NT2/D1 (cell line): ENCODE data around the gene MUTYH.

Experiments used
- DNase-seq: peaks from one replicate; pipeline ENCODE4 v3.0.0-alpha.2; 2011; ENCODE audit warnings: low read depth, low spot score
- H3K27me3 ChIP-seq: 2 replicates; pipeline ENCODE4 v1.6.0; 2011; ENCODE audit warnings: mild to moderate bottlenecking; ENCODE audit not compliant: insufficient read length, insufficient read depth
- H3K36me3 ChIP-seq: 2 replicates; pipeline ENCODE4 v1.6.1; 2011; ENCODE audit warnings: mild to moderate bottlenecking, low read length, mixed read lengths; ENCODE audit not compliant: insufficient read depth, insufficient read length
- H3K4me1 ChIP-seq: 2 replicates; pipeline ENCODE4 v1.5.1; 2011; ENCODE audit not compliant: insufficient read depth, insufficient read length
- H3K4me3 ChIP-seq: 2 replicates; pipeline ENCODE4 v1.5.1; 2011; ENCODE audit warnings: low read depth; ENCODE audit not compliant: insufficient read length
- H3K9ac ChIP-seq: 2 replicates; pipeline ENCODE4 v1.6.0; 2011; ENCODE audit warnings: low read depth; ENCODE audit not compliant: insufficient read length
- H3K9me3 ChIP-seq: 2 replicates; pipeline ENCODE4 v1.5.1; 2011; ENCODE audit warnings: mild to moderate bottlenecking, low read length; ENCODE audit not compliant: insufficient read depth
- SUZ12 ChIP-seq: IDR thresholded peaks from 2 replicates; pipeline ENCODE4 v1.6.1; 2011; ENCODE audit not compliant: insufficient read length, insufficient read depth; ENCODE audit errors: extremely low read depth
- YY1 ChIP-seq: IDR thresholded peaks from 2 replicates; pipeline ENCODE4 v1.6.1; 2011; ENCODE audit not compliant: insufficient read length, insufficient read depth
- ZNF274 ChIP-seq: IDR thresholded peaks from 2 replicates; pipeline ENCODE4 v1.6.1; 2011; ENCODE audit warnings: mild to moderate bottlenecking, low read depth, low read length

MUTYH gene

GRCh38 chr1:45359882-45360513 is 19.8 kb upstream of the MUTYH start:
- Histone ChIP-seq H3K9ac (peak overlapping the region; percentile 12), H3K9me3 (no peaks in the 10 kb centered on the region), H3K36me3 (no peaks in the 10 kb centered on the region), H3K4me1 (no peaks in the 10 kb centered on the region), H3K27me3 (no peaks in the 10 kb centered on the region), H3K4me3 (no peak overlapping the region)
- DNase-seq: no peak
- TF ChIP-seq SUZ12 (no peak), YY1 (no peak)

- H3K27me3 ChIP-seq: no peaks in the 10 kb centered on the region
- H3K36me3 ChIP-seq: no peaks in the 10 kb centered on the region
- H3K4me1 ChIP-seq: no peaks in the 10 kb centered on the region
- no peak overlapping the region for H3K9ac ChIP-seq
- H3K4me3 ChIP-seq: no peak overlapping the region
- no peaks in the 10 kb centered on the region for H3K9me3 ChIP-seq
- TF ChIP-seq YY1 (no peak), ZNF274 (no peak), SUZ12 (no peak)
- no peak for DNase-seq
These were observed 15.9 kb upstream of the MUTYH start for GRCh38 chr1:45356186-45356585.

- TF ChIP-seq YY1 (no peak), SUZ12 (no peak), ZNF274 (no peak)
- Histone ChIP-seq H3K9ac (no peak overlapping the region), H3K27me3 (no peaks in the 10 kb centered on the region), H3K9me3 (no peaks in the 10 kb centered on the region), H3K4me1 (no peaks in the 10 kb centered on the region), H3K4me3 (no peak overlapping the region), H3K36me3 (no peaks in the 10 kb centered on the region)
- DNase-seq: no peak
These were observed 15.4 kb upstream of the MUTYH start for GRCh38 chr1:45355683-45356082.

GRCh38 chr1:45354838-45355237 is 14.6 kb upstream of the MUTYH start:
- Histone ChIP-seq H3K9me3 (no peaks in the 10 kb centered on the region), H3K4me1 (no peaks in the 10 kb centered on the region), H3K9ac (no peak overlapping the region), H3K4me3 (no peak overlapping the region), H3K27me3 (no peaks in the 10 kb centered on the region), H3K36me3 (no peaks in the 10 kb centered on the region)
- TF ChIP-seq YY1 (no peak), SUZ12 (no peak), ZNF274 (no peak)
- DNase-seq: no peak

GRCh38 chr1:45353685-45354084 is 13.4 kb upstream of the MUTYH start:
- Histone ChIP-seq H3K27me3 (no peaks in the 10 kb centered on the region), H3K4me3 (no peak overlapping the region), H3K4me1 (peaks cover 8% of the 10 kb centered on the region), H3K36me3 (no peaks in the 10 kb centered on the region), H3K9me3 (no peaks in the 10 kb centered on the region), H3K9ac (no peak overlapping the region)
- TF ChIP-seq ZNF274 (no peak), SUZ12 (no peak), YY1 (no peak)
- no peak for DNase-seq

- Histone ChIP-seq H3K36me3 (peaks cover 4% of the 10 kb centered on the region), H3K9me3 (no peaks in the 10 kb centered on the region), H3K9ac (no peak overlapping the region), H3K27me3 (no peaks in the 10 kb centered on the region), H3K4me1 (peaks cover 10% of the 10 kb centered on the region), H3K4me3 (no peak overlapping the region)
- no peak for DNase-seq
- TF ChIP-seq SUZ12: no peak
- no peak for TF ChIP-seq YY1
- no peak for TF ChIP-seq ZNF274
These were observed 11.3 kb upstream of the MUTYH start for GRCh38 chr1:45351508-45351907.

- TF ChIP-seq YY1 (no peak), SUZ12 (no peak), ZNF274 (no peak)
- H3K4me1 ChIP-seq: peaks cover 10% of the 10 kb centered on the region
- no peaks in the 10 kb centered on the region for H3K9me3 ChIP-seq
- DNase-seq: no peak
- peaks cover 27% of the 10 kb centered on the region for H3K36me3 ChIP-seq
- no peak overlapping the region for H3K9ac ChIP-seq
- H3K4me3 ChIP-seq: no peak overlapping the region
- H3K27me3 ChIP-seq: no peaks in the 10 kb centered on the region
These were observed 8.9 kb upstream of the MUTYH start for GRCh38 chr1:45348966-45349677.

- Histone ChIP-seq H3K9ac (no peak overlapping the region), H3K27me3 (no peaks in the 10 kb centered on the region), H3K4me1 (peaks cover 10% of the 10 kb centered on the region), H3K36me3 (peaks cover 33% of the 10 kb centered on the region), H3K4me3 (no peak overlapping the region), H3K9me3 (no peaks in the 10 kb centered on the region)
- no peak for DNase-seq
- TF ChIP-seq YY1 (no peak), ZNF274 (no peak), SUZ12 (no peak)
These were observed 8.3 kb upstream of the MUTYH start for GRCh38 chr1:45348609-45348965.
